Measurements from ENCODE around the gene TGFBR3.

The TGFBR3 gene

DNA sequence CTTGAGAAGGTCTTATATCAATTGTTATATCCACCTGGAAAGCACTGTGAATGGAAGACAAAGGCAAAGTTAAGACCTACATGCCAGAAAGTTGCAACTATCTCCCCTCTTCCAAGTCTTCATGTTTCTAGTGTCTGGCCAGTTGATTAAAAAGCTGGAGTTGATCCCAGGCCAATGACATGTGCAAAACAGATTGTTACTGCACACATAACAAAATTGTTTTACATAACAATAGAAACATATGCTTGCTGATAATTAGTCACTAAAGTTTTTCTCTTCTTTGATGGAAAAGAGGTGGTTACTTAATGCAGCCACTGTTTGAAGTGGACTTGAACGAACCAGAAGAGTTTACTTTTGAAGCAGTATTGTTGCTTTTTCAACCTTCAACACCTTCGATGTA lies 158.2 kb downstream of the TGFBR3 start:
- DNase-seq: no peak

DNA sequence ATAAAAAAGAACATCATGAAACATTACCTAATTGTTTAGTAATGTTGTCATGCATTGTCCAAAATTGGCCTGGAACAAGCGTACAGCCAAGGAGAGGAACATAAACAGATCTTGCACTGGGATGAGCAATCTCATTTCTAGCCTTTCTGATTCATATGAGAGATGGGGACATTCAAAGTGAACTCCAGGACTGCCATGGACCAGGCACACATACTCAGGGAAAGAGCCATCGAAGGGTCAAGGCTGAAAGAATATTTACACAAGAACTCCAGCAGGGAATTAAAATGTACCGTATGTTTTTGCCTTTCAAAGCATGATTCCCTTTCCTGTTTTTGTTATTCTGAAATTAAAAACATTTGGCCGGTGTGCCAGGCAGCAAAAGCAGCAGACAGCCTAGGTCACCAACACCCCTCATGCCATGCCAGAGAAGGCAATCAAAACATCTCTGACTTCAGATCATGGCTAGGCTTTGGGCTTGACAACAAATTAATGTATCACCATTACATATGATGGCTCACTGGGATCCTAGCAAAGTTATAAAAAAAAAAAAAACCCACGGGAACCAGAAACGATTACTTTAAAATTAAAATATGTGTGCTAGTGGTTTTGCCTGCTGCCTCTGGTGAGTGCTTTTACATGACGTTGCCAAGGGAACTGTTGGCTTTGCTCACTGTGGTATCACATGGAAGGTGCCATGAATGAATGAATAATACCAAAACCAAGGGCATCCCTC lies 159.8 kb downstream of the TGFBR3 start:
- no peak for DNase-seq

DNA sequence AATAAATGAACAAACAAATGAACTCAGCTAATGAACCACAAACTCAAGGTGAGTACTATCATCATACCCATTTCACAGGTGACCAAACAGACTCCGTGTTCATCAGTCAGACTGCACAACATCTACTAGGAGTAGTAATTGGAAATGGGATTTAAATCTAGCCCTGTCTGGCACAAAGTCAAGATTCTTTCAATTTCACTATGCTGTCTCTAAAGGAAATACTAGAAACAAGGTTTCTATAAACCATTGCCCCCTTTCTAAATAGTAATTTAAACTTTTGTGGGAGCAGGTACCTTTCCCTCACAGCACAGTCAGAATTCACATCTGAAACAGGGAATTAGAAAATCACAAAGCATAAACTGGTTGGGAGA lies 160.3 kb downstream of the TGFBR3 start:
- no peak for DNase-seq

DNA sequence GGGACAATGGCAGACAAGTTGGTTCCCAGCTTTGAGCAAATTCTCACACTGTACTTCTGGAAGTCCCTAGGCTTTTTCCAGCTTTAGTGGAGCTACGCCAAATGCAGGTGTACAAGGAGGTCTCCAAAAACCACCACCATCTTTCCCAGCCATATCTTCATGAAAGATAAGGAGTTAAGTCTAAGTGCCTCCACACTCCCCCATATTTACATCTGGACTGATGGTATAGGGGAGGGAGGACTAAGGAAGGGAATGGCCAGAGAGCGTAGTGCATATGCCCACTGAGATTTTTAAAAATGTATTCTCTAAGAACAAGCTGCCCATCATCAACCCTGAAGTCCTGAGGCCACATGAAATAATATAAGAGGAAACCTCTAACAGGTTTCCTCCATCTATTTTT lies 161.3 kb downstream of the TGFBR3 start:
- DNase-seq: no peak

DNA sequence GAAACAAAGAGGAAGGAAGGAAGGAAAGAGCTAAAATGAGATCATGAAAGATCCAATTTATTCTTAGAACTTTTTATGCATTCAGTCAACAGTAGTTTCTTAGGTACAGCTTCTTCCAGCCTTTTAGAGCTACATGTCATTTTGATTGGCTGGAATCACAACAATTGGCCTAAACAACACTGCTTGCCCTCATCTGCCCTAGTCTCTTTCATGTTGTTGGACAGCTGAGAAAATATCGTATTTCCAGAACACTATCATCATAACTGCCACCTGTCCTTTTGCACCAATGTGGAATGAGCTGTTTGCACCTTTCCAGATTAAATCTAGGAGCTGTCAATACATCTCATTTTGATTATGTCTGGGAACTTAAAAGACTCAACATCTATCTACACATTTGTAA lies 161.7 kb downstream of the TGFBR3 start:
- DNase-seq: no peak

DNA sequence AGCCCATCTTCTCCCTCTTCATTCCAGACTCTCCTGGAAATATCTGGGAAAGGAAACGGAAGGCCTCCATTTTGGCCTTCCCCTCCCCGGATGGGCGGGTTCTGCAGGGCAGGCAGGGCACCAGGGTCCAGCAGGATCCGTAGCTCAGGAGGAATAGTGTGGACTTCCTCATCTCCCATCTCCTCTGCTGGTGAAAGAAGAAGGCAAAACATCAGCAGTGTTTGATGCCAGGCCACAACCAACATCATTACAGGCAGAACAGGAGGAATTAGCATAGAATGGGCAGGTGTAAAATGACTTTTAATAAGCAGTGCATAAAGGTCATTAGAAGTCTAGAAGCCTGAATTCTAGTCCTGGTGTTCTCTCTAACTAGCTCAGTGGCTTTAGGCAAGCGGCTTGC lies 165.9 kb downstream of the TGFBR3 start:
- no peak for DNase-seq

DNA sequence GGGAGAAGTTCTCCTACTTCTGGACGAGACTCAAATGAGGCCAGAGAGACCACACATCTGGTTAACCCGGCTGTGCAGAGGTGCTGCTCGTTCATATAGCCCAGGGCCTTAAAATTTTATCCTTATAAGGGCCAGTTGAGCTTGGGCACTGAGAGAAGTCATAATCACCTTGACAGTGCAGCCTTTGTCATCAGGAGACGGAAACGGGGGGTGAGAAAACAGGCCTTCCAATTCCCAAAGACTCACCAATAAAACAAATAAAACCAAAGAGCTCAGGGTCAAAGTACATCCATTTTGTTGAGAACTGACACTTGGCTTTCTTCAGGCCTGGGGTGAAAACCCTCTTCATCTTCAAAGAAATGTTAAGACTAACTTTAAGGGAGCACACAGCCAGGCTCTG lies 167.1 kb downstream of the TGFBR3 start:
- DNase-seq: no peak

DNA sequence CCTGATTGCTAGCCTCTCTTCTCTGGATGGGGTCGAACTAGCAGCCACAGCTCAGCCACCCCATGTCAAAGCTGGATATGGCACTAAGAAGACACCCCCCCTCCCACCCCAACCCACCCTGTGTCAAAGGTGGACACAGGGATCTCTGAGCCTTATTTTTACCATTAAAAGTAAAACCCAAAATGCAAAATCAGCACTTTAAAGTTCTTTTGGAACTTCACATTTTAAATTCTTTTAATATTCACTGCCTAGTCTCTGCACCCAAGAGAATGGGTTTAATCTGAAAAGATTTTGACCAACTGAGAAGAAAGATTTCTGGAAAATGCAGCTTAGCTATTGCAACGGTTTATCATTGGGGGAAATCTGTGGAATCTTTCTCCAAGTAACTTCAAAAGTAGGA lies 167.6 kb downstream of the TGFBR3 start:
- DNase-seq: no peak

DNA sequence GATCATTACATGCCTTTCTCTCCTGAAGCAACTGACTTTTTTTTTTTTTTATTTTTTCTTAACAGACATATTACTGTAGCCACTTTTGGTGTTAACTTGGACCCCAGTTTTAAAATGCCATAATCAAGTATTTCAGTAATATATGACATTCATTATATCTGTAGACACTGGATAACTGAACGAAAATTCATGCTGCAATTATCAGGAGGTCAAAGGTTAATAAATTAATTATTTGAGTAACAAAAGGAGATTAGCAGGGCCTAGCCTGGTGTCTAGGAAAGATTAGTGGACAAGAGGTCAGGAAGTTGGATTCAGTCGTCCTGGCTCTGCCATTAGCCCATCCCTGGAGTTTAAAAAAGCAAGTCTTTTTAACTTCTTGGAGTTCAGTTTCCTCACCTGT lies 168.1 kb downstream of the TGFBR3 start:
- DNase-seq: no peak

DNA sequence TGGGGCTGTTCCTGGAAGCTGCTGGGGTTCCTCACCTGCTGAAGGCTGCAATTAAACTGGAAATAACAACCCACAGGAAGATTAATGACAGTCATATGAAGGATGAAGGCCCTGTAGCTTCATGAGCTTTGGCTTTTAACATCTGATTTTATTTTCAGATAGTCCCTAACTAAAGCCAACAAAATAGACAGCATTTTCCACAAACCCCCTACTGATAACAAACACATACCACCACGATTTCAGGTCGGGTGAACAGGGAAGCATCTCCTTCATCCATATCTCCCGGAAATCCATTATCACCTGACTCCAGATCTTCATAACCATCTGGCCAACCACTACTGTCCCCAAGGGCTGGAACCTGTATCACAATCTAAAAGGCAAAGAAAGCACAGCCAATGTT lies 169.6 kb downstream of the TGFBR3 start:
- DNase-seq: no peak

DNA sequence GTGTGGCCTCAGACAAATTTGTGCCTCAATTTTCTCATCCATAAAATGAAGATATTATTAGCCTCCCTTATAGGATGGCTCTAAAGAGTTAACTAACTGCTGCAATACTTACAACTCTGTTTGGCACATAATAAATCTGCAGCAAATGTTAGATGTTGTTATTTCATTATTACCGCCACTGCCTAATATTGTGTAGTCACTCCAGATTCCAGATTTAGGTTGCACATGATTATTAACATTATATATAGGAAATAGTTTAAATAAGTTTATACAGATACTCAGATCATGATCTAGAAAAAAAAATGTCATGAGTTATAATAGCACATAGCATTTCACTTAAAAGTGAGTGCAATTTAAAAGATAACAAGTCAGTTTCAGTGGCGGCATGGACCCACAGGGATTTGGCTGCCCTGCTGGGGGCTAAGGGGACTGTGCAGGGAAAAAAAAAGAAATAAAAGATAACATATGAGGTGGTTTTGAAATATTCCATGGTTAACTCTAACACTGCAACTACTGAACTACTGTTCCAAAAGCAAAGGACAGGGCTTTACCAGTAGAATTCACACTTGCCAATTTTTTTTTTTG lies 170.4 kb downstream of the TGFBR3 start:
- no peak for DNase-seq

DNA sequence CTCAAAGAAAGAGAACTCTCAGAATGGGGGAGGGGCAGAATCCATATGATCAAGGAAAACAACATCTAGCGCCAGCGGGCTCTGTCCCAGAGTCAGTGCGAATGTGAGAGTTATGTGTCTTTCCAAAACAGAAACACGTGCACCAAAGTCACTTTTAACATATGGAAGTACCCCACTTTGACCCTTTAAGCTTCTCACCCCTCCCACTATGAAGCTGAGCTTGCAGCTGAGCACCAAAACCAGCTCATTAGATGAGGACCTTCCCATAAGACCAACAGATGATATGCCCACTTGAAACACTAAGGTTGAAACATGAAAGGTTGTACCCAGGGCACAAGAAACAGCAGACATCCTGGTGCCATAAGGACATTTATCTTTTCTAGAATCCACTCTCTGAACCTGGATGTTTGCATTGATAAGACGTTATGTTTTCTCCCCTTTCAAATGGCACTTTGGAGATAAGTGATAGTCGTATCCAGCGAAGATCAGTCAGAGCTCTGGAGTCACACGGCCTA lies 171.0 kb downstream of the TGFBR3 start:
- DNase-seq: no peak

DNA sequence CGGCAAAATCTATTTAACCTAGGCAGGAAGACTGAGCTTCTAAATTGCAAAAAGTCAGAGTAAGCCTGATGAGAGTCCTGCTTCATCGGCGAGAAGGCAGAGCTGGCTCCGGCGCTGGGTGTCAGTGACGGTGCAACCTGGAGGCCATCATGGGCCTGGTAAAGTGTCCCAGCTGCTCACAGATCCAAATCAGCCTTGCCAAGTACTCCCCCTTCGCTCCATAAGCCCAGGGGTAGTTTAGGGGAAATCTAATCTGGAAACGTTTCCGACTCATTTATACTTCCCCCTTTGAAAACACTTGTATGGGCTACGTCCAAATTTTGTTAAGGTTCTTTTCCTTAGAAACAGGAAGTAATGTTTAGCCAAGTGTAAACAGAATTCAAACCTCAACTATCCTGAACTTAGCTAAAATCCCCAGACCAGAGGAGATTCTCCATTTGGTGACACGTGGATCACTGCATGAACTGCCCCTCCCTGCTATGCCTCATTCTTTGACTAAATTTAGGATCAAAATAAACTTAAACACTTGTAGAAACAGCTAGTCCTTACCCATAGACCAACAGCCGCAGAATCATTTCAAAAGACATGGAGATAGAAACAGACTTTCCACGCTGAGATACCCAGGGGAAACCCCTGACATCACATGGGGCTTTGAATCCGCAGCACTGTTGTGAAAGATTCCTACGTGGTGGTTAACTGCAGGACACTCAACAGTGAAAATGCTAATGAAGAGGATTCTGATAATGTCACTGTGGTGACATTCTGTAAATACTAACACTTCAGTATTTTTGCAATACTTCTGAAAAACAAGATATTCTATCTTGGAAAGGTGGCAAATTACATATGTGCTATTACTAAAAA lies 172.7 kb downstream of the TGFBR3 start:
- no peak for DNase-seq

DNA sequence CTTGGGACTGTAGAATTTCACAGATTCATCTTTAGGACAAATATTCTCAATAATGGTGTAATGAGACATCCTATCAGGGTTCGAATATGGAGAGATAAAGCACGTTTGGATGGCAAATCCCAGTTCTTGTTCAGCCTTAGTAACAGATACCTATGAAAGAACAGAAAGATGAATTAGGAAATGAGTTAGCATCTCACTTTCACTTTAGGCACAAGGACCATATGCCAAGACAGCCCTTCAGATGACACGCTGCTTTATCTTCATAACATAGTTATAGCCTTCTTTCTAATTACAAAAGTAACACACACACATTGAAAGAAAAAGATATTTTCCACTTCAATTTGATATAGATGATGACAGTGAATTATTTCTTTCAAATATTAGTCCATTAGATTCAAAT lies 173.6 kb downstream of the TGFBR3 start:
- no peak for DNase-seq

DNA sequence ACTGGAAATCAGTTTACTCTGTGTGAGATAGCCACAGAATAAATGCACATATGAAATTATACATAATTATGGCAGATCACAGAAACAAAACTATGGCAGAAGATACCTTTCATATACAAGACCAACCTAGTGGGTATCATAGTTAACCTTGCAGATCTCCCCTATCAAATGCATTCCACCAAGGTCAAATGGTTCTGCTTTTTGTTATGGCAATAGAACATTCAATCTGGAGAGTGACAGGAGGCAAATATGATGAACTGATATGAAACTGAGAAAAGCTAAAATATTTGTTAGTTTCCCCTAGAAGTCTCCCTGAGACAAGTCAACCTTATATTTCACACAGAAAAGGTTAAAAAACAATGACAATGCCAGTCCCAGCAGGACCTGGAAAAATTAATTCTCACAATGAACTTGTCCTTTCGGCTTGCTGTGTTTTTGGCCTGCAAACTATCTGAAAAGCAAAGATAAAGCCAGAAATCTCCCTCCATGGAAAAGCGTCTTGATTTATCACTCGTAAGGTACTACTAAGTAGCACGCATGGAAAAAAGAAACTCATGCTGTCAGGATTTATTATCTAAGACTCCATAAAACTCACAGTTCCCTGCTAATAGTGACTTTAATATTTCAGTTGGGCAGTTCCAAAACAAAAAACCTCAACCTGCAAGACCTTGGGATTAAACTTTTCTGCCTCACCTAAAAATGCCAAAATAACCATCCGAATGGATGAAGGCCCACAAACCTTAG lies 174.3 kb downstream of the TGFBR3 start:
- DNase-seq: no peak

DNA sequence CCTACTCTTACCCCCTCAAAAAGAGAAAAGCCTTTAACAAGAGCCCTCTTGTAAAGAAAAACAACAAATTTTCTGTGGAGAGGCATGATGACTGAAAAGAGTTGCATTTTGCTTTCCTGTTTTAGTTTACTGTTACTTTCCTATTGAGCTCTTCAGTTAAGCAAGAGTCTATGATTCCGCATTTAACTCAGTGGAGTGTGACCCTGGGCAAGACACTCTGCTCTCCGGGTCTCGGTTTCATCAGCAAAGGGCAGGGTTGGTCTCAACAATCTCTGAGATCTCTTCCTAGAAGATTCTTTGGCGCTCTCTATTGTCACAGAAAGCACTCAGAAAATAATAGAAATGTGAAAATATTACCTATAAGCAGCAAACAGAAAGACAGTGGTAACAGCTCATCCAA lies 175.7 kb downstream of the TGFBR3 start:
- DNase-seq: no peak

DNA sequence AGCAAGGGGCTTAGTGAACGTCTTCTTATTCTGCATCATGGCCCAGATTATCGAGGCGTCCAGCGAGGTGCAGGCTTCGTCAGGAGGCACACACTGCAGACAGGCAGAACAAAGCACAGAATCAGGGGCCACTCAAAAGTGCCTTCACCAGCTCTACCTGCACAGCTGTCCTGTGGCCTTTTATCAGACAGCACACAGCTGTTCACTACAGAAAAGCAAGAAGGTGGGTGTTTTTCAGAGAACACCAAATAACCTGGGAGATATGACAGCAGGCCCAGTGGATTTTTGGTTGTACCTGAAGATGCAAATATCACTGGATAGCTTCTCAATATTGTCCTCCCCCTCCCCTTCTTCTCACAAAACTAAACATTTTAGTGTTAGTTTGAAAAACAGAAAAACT lies 177.3 kb downstream of the TGFBR3 start:
- DNase-seq: no peak

DNA sequence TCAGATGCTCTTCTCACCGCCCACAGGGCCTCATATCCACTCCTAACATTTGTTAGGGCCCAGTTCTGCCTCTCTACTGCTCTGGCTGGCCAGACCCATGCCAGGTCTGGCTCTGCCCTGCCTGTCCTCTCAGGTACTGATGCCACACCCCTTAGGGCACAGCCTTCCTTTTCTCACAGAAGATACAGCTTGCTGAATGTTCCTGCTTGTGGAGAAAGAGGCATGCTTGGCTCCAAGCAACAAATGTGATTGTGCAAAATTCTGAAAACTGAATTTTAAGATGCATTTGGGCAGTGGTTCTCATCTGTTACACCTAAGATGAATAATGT lies 178.1 kb downstream of the TGFBR3 start:
- DNase-seq: no peak

DNA sequence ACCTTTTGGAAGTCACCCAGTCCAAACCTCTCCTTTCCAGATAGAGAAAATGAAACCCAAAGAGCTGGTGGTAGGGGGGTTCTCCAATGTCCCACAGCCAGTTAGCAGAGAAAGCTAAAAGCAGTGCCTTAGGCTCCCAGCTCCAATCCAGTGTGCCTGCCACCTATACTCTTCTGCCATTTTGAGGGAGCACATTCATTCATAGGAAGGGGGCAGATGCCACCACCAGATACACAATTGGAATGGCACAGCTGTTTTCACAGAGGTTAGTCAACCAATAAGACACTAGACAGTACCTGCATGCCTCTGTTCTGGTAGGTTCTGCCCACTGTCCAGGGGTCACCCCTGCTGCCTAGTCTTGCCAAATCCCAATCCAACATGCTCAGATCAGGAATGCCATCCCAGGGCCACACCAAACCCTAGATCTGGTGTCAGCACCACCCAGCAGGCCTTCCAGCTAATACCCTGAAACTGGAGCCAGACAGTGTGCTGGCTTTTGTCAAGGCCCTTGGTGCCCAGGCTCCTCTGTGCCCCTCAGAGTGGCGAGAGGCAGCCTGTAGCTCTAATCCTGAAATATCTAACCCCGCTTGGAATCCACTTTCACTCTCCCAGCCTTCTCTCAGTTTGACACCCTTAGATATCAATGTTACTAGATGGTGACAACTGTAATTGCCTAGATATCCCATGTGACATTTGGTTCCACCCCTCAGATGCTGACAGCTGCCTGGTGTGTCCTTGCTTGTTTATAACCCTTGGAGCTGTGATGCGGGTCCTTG lies 178.6 kb downstream of the TGFBR3 start:
- no peak for DNase-seq

DNA sequence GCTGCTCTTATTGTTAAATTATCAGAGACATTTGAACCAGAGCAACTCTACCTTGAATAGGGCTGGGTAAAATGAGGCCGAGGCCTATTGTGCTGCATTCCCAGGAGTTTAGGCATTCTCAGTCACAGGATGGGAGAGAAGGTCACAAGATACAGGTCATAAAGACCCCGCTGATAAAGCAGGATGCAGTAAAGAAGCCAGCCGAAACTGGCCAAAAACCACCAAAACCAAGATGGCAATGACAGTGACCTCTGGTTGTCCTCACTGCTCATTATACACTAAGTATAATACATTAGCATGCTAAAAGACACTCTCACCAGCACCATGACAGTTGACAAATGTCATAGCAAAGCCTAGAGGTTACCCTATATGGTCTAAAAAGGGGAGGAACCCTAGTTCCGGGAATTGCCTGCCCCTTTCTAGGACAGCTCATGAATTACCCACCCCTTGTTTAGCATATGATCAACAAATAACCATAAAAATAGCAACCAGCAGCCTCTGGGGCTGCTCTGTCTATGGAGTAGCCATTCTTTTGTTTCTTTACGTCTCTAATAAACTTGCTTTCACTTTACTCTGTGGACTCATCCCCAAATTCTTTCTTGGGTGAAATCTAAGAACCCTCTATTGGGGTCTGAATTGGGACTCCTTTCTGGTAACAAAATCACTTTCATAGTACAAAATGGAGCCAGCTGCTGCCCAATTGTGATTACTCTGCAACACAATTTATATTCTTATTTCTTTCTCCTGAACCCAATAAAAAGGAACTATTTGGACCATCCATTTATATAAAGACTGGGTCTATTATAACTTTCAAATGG lies 179.6 kb downstream of the TGFBR3 start:
- no peak for DNase-seq

DNA sequence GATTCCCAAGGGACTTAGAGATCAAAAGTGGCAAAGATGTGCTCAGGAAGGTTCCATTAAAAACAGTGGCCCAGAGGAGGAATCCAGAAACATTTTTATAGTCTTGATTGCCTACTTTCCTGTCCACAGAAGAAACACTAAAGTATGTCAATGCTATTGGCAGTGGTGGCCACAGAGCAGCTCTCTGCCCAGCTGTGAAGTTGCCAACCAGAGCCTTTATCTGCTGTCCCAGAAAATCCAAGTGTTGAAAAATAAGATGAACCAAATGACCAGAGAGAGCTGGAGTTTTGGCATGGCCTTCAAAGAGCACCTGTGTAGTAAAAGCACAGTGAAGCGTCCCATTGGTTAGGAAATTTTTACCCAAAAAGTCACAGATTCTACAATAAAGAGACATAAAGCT lies 181.2 kb downstream of the TGFBR3 start:
- no peak for DNase-seq

DNA sequence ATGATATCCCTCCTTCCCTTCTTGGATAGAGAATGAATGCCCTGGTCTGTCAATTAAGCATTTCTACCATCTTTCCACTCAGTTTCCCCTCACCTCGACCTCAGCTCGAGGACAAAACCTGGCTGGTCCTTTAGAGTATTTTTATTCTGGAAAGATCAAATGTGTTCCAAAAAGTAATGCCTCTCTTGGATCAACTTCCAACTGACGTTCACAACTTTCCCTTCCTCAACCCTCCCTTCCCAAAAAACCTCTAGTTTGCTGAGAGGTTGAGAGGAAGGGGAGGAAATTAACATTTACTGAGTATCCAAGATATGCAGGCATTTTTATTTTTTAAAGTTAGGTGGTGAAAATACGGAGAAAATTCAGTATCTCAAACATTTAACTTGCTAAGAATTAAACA lies 182.9 kb downstream of the TGFBR3 start:
- no peak for DNase-seq

All from activated CD4-positive, alpha-beta T cell treated with anti-CD3 and anti-CD28 coated beads, Interleukin-2, amount 50 U/mL, for 1 hour (primary cell).